HG03064 (cell line): ENCODE results near the gene ABTB1.
"Not testable (repeated sequence)": the region's sequence is repeated elsewhere in the genome, so short reads cannot be mapped to it uniquely, and the experiment has no call there.

Experiments used
- ATAC-seq: cut with Tn5 transposase; IDR thresholded peaks from one replicate; pipeline ENCODE4 v1.9.1; 2021; ENCODE audit warnings: low read depth; ENCODE audit not compliant: unreplicated experiment

The ABTB1 gene

GRCh38 chr3:127670229-127670559 lies 2.6 kb upstream of the ABTB1 start:
- ATAC-seq: no peak

DNA sequence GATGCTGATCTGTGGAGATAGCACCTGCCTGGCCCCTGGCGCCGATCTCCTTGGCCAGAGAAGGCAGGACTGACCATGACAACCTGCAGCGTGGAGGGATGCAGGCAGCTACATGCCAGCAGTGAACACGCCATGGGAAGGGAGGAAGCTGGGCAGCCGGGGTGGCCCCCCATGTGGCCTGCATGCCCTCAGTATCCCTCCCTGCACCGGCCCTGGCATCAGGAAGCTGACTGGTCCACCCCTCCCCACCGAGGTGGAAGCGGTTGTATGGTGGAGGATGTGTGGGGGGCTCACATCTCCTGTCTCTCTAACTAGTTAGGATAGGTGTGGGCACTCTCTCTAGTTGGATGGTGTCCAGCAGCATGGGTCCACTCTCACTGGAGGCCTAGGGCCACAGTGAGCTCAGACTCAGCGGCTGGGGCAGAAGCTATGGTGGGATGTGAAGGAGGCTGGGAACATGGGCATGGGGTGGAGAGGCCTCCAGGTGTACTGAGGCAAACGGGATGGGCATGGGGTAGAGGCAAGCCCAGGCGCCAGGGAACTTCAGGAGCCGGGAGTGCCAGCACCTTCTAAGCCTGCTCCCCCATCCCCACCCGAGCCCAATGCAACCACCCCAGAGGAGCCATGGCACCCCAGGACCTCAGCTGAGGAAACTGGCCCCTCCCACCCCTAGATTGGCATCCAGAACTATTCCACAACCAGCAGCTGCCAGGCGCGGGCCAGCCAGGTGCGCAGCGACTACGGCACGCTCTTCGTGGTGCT lies 1.8 kb upstream of the ABTB1 start:
- no peak for ATAC-seq

- ATAC-seq: peak; percentile 14
Observed at GRCh38 chr3:127671523-127672428, 976 bp upstream of the ABTB1 start.

DNA sequence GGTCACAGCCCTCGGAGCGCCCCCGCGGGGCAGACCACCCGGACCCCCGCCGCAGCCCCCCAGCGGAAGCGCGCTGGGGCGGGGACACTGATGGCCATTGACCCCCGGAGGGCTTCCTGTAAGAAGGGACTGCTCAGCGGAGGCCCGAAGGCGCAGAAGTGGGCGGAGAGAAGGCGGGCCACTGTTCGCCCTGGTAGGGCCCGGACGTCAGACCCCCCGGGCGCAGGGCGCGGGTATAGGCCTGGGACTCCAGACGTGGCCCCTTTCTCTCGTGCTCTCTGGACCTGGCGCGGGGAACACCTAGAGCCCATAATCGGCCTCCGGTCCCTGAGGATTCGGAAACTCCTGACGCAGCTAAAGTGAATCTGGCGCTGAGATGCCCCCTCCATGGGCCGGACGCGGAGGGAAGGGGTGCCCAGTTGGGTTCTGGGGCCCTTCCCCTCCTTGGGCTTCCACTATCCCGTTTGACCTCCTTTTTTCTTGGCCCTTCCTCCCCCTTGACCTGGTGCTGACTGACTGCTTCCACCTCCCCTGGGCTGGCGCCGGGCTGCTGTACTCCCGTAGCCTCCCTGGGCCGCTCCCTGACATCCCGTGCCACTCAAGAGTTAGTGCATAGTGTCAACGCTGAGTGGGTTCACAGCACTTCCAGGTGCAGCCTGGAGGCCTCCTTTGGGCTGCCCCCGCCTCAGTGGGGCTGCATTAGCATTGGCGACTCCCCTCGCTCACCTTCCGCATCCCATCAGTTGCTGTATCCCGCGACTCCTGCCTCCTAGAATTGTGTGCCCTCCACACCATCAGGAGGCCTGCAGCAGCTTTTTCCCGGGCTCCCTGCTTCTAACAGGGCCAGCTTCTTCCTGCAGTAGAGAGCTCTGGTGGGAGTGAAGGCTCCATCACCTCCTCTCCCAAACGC lies 694 bp downstream of the ABTB1 start:
- peak; percentile 45 for ATAC-seq

DNA sequence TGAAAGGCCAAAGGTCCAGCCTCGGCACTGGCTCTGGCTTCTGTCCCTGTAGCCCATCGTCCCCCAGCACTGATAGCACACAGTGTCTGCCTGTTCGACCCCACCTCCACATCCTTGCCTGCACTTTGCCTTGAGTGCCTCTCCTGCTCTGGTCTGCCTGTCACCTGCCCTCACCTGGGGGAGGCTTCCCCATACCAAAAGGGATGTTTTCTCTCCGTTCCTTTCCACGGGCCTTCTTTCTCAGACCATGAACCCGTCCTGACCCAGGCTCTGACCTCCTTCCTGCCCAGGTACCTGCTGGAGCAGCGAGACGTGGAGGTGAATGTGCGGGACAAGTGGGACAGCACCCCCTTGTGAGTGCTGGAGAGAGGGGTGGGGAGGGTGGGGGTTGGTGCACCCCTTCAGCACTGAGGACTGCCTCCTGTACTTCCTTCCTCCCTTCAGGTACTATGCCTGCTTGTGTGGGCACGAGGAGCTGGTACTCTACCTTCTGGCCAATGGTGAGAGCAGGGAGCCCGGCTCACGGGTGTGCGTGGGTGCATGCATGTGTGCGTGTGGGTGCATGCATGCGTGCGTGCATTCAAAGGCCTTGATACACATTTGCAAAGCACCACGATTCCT lies 1.5 kb downstream of the ABTB1 start:
- no peak for ATAC-seq

DNA sequence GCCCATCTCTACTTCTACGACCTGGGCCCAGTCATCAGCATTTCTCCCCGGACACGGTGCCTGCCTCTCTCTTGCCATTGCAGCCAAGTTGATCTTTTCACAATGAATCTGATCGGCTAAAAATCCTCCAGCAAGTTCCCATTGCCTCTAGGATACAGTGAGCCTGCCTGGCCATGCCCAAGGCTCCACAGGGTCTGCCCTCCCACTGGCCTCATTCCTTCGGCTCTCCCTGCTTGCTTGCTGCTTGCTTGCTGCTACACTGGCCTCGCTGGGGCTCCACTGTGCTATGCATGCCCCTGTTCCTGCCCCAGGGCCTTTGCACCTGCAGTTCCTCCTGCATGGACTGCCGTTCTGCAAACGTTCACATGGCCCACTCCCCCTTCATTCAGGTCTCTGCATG lies 2.0 kb downstream of the ABTB1 start:
- ATAC-seq: no peak

- ATAC-seq: no peak
Observed at GRCh38 chr3:127675651-127676391, 3.1 kb downstream of the ABTB1 start.

GRCh38 chr3:127676456-127676855 lies 3.7 kb downstream of the ABTB1 start:
- ATAC-seq: no peak

DNA sequence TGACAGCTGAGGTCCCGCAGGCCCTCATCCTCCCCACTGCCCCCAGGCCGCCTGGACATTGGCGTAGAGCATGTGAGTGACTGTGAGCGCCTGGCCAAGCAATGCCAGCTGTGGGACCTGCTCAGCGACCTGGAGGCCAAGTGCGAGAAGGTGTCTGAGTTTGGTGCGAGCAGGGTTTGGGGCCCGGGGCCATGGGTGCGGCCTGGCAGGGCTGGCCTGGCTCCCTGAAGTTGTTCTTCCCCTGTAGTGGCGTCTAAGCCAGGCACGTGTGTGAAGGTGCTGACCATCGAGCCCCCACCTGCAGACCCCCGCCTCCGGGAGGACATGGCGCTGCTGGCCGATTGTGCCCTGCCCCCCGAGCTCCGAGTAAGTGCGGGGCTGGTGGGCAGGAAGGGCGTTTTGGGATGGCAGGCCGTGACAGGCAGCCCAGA lies 4.2 kb downstream of the ABTB1 start:
- no peak for ATAC-seq

DNA sequence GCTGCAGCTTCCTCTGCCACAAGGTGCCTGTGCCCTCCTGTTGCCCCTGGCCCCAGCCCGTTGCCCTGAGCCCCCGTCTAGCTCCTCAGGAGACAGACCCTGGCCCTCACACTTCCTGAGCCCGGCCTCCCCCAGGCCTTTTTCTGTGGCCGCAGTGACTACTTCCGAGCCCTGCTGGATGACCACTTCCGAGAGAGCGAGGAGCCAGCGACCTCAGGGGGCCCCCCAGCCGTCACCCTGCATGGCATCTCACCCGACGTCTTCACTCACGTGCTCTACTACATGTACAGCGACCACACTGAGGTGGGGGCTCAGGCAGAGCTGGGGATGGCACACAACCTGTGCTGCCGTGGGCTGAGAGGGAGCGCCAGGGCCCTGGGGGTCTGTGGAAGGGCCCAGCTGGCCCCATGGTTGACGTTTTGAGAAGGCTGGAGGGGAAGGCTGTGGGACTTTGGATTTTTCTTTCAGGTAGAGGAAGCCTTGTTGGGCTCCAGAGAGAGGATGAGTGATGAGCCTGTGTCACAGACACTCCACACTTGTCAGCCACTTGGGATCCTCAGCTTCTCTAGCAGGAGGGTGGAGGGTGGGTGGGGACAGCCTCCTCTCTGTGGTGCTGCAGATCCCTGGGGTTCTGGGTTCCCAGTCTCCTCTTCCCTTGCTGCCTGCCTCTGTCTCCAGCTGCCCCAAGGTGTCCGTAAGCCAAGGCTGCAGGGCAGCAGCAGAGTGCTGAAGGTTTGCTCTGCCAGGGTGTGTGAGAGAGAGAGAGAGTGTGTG lies 5.0 kb downstream of the ABTB1 start:
- ATAC-seq: no peak

DNA sequence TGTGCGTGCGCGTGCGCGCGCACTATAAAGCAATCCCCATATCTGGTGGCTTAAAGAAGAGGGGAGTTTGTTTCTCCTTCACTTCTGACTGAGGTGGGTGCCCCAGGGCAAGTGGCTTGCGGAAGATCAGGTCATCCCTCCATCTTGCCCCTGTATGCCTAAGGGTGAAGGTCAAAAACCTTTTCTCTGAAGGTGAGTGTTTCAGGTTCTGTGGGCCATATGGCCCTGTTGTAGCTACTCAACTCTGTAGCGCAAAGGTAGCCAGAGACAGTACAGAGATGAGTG lies 5.5 kb downstream of the ABTB1 start:
- ATAC-seq: no peak

DNA sequence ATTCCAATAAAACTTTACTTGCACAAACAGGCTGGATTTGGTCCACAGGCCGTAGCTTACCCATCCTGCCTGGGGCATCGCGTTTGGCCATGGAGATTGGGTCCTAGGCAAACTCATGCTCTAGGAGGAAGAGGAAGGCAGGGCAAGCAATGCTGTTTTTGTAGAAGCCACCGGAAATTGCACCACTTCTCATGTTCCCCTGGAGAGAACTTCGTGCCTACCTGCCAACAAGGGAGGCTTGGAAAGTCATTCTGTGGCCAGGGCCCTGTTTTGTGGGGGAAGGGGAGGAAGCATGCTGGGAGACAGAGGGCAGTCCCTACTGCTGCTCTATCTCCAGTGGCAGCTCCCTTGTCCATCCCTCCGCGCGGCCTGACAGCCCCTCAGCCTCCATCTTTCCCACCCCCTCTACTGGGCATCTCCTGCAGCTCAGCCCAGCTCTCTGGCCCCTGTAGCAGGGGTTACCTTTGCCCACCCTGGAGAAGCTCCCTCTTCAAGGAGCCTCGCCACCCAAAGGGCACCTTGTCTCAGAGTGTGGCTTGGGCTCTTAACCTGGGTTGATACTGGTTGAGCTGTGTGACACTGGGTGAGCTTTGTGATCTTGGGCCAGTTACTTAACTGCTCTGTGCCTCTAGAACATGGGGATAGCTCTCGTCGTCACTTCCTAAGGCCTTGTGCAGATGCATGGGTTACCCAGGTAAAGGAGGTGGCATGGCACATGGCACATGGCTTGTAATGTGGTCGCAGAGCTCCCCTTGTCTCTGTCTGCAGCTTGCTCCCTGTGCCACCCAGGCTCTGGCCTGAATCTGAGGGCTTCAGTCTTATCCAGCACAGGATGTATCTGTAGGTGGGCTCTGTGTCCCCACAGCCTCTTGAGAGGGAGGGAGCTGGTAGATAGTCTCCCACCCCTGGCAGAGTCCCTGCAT lies 6.1 kb downstream of the ABTB1 start:
- no peak for ATAC-seq

DNA sequence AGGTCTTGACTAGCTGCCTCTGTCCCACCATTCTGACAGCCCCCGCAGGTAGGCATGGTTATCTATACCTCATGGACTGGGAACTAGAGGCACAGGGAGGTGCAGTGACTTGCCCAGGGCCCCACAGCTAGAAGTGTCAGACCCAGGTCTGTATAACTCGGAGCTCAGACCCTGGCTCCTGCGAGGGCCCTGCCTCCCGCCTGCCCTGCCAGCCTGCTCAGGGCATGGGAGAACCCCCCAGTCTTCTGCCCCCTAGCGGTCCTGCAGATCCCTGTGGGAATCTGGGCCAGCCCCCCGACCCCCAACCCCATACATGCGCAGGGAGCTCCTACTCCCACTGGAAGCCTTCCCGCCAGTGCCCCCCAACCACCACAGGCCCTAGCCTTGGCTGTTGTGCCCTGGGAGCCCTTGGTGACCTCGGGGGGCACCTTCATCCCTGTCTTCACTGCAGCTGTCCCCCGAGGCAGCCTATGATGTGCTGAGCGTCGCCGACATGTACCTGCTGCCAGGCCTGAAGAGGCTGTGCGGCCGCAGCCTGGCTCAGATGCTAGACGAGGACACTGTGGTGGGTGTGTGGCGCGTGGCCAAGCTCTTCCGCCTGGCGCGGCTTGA lies 6.9 kb downstream of the ABTB1 start:
- no peak for ATAC-seq

- no peak for ATAC-seq
Observed at GRCh38 chr3:127680146-127680661, 7.5 kb downstream of the ABTB1 start.

DNA sequence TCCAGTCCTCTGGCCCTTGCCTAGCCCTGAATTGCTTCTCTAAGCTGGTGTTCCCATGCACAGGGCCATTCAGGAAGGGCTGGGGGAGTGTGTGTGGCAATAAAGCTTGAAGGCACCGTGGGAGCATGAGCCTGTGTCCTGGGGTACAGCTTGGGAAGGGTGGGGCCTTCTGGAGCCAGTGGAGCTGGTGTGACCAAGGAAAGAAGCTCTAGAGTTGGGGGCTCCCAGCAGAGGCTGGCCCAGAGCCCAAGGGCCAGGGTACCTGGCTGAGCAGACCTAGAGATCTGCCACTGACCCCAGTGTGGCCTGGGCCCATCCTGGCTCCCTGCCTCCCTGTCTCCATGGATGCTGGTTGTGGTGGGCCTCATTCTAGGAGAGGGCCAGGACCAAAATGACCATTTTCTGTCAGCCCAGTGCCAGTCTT lies 8.1 kb downstream of the ABTB1 start:
- ATAC-seq: no peak

DNA sequence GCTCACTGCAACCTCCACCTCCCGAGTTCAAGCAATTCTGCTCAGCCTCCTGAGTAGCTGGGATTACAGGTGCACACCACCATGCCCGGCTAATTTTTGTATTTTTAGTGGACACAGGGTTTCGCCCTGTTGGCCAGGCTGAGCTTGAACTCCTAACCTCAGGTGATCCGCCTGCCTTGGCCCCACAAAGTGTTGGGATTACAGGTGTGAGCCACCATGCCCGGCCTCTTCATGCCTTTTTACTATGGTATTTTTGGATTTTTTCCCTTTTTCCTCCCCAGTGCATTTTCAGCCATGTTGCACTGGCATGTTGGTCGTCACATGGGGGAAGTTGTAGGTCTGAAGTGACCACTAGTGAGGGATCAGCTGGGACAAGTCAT lies 9.4 kb downstream of the ABTB1 start:
- not testable (repeated sequence) for ATAC-seq

- no peak for ATAC-seq
Observed at GRCh38 chr3:127682561-127682960, 9.8 kb downstream of the ABTB1 start.
